IMR-90 (cell line): Measurements from ENCODE around the gene PCP4. TPM values are rescaled to one million over a fixed set of nuclear protein-coding genes. Genes with fewer than 3 reads are reported as not detected.

Source experiments
- ATAC-seq: fragments of 200-7000 bp; cut with Tn5 transposase; 2 replicates; pipeline ENCODE4 v1.9.1; 2020; ENCODE audit warnings: low read depth, mild to moderate bottlenecking, moderate library complexity
- BruUV-seq: library from RNA; stranded (reverse); fragments of 400-500 nt; replicated peaks from 2 replicates; lab custom pipeline; 2021; lab: Mats Ljungman, UMichigan
- CTCF ChIA-PET: fragments of 300-600 bp; formaldehyde crosslinking; extraction: SDS; loops from one replicate; lab custom pipeline; 2021; ENCODE audit warnings: antibody characterized with exemption; lab: Yijun Ruan, JAX
- POLR2A ChIA-PET: fragments of 300-600 bp; sonication (Branson Sonifier 250); formaldehyde crosslinking; loops from one replicate; lab custom pipeline; 2022; ENCODE audit warnings: antibody characterized with exemption; ENCODE audit not compliant: unreplicated experiment; lab: Charles Lee
- DNase-seq: peaks from one replicate; pipeline ENCODE4 v3.0.0; 2013
- H2AFZ ChIP-seq: replicated peaks from 2 replicates; pipeline ENCODE3; 2013; ENCODE audit warnings: low read length, mild to moderate bottlenecking; ENCODE audit not compliant: poor library complexity
- H2AK5ac ChIP-seq: 2 replicates; pipeline ENCODE4 v1.6.1; 2013; ENCODE audit warnings: low read depth, low read length, inconsistent platforms
- H2AK9ac ChIP-seq: replicated peaks from 2 replicates; pipeline ENCODE3; 2013; ENCODE audit warnings: mild to moderate bottlenecking, low read depth, low read length, moderate library complexity; ENCODE audit not compliant: poor library complexity
- H2BK120ac ChIP-seq: 2 replicates; pipeline ENCODE4 v1.6.1; 2013; ENCODE audit warnings: low read depth, low read length, inconsistent platforms
- H2BK15ac ChIP-seq: 3 replicates; pipeline ENCODE4 v1.6.1; 2013; ENCODE audit warnings: low read depth, low read length, inconsistent platforms
- H2BK20ac ChIP-seq: 2 replicates; pipeline ENCODE4 v1.6.1; 2013; ENCODE audit warnings: low read depth, mild to moderate bottlenecking, inconsistent platforms, low read length, moderate library complexity
- H2BK5ac ChIP-seq: 2 replicates; pipeline ENCODE4 v1.6.1; 2013; ENCODE audit warnings: mild to moderate bottlenecking, low read depth, low read length, inconsistent platforms; ENCODE audit not compliant: poor library complexity, severe bottlenecking
- H3K14ac ChIP-seq: replicated peaks from 2 replicates; pipeline ENCODE4 v1.6.1; 2013; ENCODE audit warnings: low read depth, low read length, inconsistent platforms
- H3K18ac ChIP-seq: 2 replicates; pipeline ENCODE4 v1.6.1; 2013; ENCODE audit warnings: low read depth, low read length, control low read depth
- H3K23ac ChIP-seq: 2 replicates; pipeline ENCODE4 v1.6.1; 2013; ENCODE audit warnings: low read depth, low read length, inconsistent platforms
- H3K27ac ChIP-seq: 2 replicates; pipeline ENCODE4 v1.5.1; 2013; ENCODE audit warnings: mild to moderate bottlenecking, control low read depth, low read length; ENCODE audit not compliant: insufficient read depth
- H3K27me3 ChIP-seq: 2 replicates; pipeline ENCODE4 v1.6.1; 2013; ENCODE audit warnings: low read length; ENCODE audit not compliant: control insufficient read depth, insufficient read depth
- H3K36me3 ChIP-seq: 2 replicates; pipeline ENCODE4 v1.6.1; 2013; ENCODE audit warnings: low read length, mixed read lengths; ENCODE audit not compliant: control insufficient read depth, insufficient read depth
- H3K4ac ChIP-seq: 2 replicates; pipeline ENCODE4 v1.6.1; 2013; ENCODE audit warnings: low read depth, low read length, inconsistent platforms
- H3K4me1 ChIP-seq: 2 replicates; pipeline ENCODE4 v1.6.1; 2013; ENCODE audit warnings: low read length, mixed read lengths; ENCODE audit not compliant: control insufficient read depth, insufficient read depth
- H3K4me2 ChIP-seq: 2 replicates; pipeline ENCODE4 v1.6.1; 2013; ENCODE audit warnings: low read depth, mild to moderate bottlenecking, control low read depth, low read length, moderate library complexity
- H3K4me3 ChIP-seq: 2 replicates; pipeline ENCODE4 v1.5.1; 2013; ENCODE audit warnings: low read depth, mild to moderate bottlenecking, control low read depth, low read length, moderate library complexity; ENCODE audit not compliant: insufficient read depth
- H3K56ac ChIP-seq: 2 replicates; pipeline ENCODE4 v1.6.1; 2013; ENCODE audit warnings: low read length, inconsistent platforms; ENCODE audit not compliant: insufficient read depth; ENCODE audit errors: extremely low read depth
- H3K79me1 ChIP-seq, 2 experiments: 2 replicates each; pipeline ENCODE4 v1.6.1; 2013; ENCODE audit warnings: low read length in 2 of 2, inconsistent platforms in 1 of 2, low read depth in 1 of 2
- H3K9ac ChIP-seq: 2 replicates; pipeline ENCODE4 v1.6.1; 2013; ENCODE audit warnings: low read depth, low read length, control low read depth
- H3K9me1 ChIP-seq: 2 replicates; pipeline ENCODE4 v1.6.1; 2013; ENCODE audit warnings: low read length, inconsistent platforms; ENCODE audit not compliant: insufficient read depth
- H3K9me3 ChIP-seq: 2 replicates; pipeline ENCODE4 v1.6.1; 2013; ENCODE audit warnings: low read length; ENCODE audit not compliant: control insufficient read depth, insufficient read depth
- H4K20me1 ChIP-seq: 2 replicates; pipeline ENCODE4 v1.6.1; 2013; ENCODE audit warnings: low read length, inconsistent platforms; ENCODE audit not compliant: insufficient read depth
- H4K5ac ChIP-seq: 2 replicates; pipeline ENCODE4 v1.6.1; 2013; ENCODE audit warnings: mild to moderate bottlenecking, low read depth, low read length, control low read depth
- H4K8ac ChIP-seq, 2 experiments: 2 replicates each; pipeline ENCODE4 v1.6.1; 2013; ENCODE audit warnings: low read depth in 2 of 2, low read length in 2 of 2, control low read depth in 1 of 2, inconsistent platforms in 1 of 2
- H4K91ac ChIP-seq: 2 replicates; pipeline ENCODE4 v1.6.1; 2013; ENCODE audit warnings: low read depth, low read length, inconsistent platforms; ENCODE audit not compliant: insufficient read depth
- BHLHE40 ChIP-seq: fragments of 150-350 bp; IDR thresholded peaks from 2 replicates; pipeline ENCODE4 v1.6.1; 2016; ENCODE audit warnings: mild to moderate bottlenecking, low read depth, low read length
- CEBPB ChIP-seq: IDR thresholded peaks from 2 replicates; pipeline ENCODE4 v1.6.1; 2012; ENCODE audit warnings: low read depth, low read length, improper control_type of control experiment
- CHD1 ChIP-seq: IDR thresholded peaks from 2 replicates; pipeline ENCODE4 v1.6.1; 2012; ENCODE audit warnings: low read depth, low read length, improper control_type of control experiment
- FOS ChIP-seq: fragments of 150-350 bp; IDR thresholded peaks from 2 replicates; pipeline ENCODE4 v1.6.1; 2016; ENCODE audit warnings: low read depth, low read length
- MAFK ChIP-seq: IDR thresholded peaks from 2 replicates; pipeline ENCODE4 v1.6.1; 2012; ENCODE audit warnings: low read depth, low read length, improper control_type of control experiment
- MAZ ChIP-seq: IDR thresholded peaks from 2 replicates; pipeline ENCODE4 v1.6.1; 2012; ENCODE audit warnings: low read depth, mild to moderate bottlenecking, low read length, improper control_type of control experiment, moderate library complexity, borderline replicate concordance
- MXI1 ChIP-seq: IDR thresholded peaks from 2 replicates; pipeline ENCODE4 v1.6.1; 2012; ENCODE audit warnings: low read depth, mild to moderate bottlenecking, low read length, moderate library complexity, borderline replicate concordance
- NFE2L2 ChIP-seq: fragments of 150-350 bp; IDR thresholded peaks from 2 replicates; pipeline ENCODE4 v1.6.1; 2016; ENCODE audit warnings: low read depth, mild to moderate bottlenecking, low read length
- POLR2A ChIP-seq: IDR thresholded peaks from 2 replicates; pipeline ENCODE4 v1.6.1; 2012; ENCODE audit warnings: mild to moderate bottlenecking, low read depth, low read length
- RAD21 ChIP-seq: IDR thresholded peaks from 2 replicates; pipeline ENCODE4 v1.6.1; 2012; ENCODE audit warnings: low read length, improper control_type of control experiment
- RCOR1 ChIP-seq: IDR thresholded peaks from 2 replicates; pipeline ENCODE4 v1.6.1; 2012; ENCODE audit warnings: mild to moderate bottlenecking, low read length, improper control_type of control experiment; ENCODE audit not compliant: insufficient replicate concordance
- RFX5 ChIP-seq: IDR thresholded peaks from 2 replicates; pipeline ENCODE4 v1.8.0; 2012; ENCODE audit warnings: low read depth, mild to moderate bottlenecking, low read length, moderate library complexity
- WGBS, 2 experiments: methylation state at CpG; one replicate each; pipeline versions ENCODE4 v1.1.5 to v1.1.7; 2013; ENCODE audit warnings: missing lambda C conversion rate in 2 of 2; ENCODE audit not compliant: insufficient read length in 1 of 2; ENCODE audit errors: extremely low coverage in 2 of 2; 5-methylcytosine and 5-hydroxymethylcytosine counted together
- dilution Hi-C: fragments of 300-500 bp; cut with HindIII; formaldehyde crosslinking; loops from one replicate; pipeline ENCODE4 v1.14.3; 2018; ENCODE audit warnings: low sequenced_read_pairs; ENCODE audit not compliant: unreplicated experiment
- in situ Hi-C: fragments of 300-500 bp; cut with MboI; formaldehyde crosslinking; loops from 3 replicates; pipeline ENCODE4 v1.14.3; 2019; ENCODE audit warnings: low sequenced_read_pairs, inconsistent platforms, mixed read lengths
- intact Hi-C: fragments of 100-400 bp; cut with micrococcal nuclease; formaldehyde crosslinking; loops from 2 replicates; pipeline ENCODE4 v1.10.0; 2022
- polyA plus RNA-seq, 3 experiments: library from polyadenylated mRNA; depleted of rRNA; stranded (reverse); fragments of >200 nt; gene quantifications; 2 replicates each; pipeline ENCODE4 v1.2.3, GENCODE V29; 2012; ENCODE audit warnings: low replicate concordance in 1 of 3
- total RNA-seq: library from RNA; depleted of rRNA; stranded (reverse); fragments of >200 nt; gene quantifications from 2 replicates; pipeline ENCODE4 v1.2.3, GENCODE V29; 2012
- TF ChIP-seq, protein P1 (sequence below): fragments of 150-350 bp; IDR thresholded peaks from 2 replicates; pipeline ENCODE4 v1.6.1; 2017; ENCODE audit warnings: mild to moderate bottlenecking, antibody characterized with exemption, low read length, low read depth
- TF ChIP-seq, protein P2 (sequence below): fragments of 150-350 bp; IDR thresholded peaks from 2 replicates; pipeline ENCODE4 v1.6.1; 2016; ENCODE audit warnings: low read depth, mild to moderate bottlenecking, low read length, moderate library complexity, borderline replicate concordance
- TF ChIP-seq, protein P3 (sequence below): conservative IDR thresholded peaks from 2 replicates; pipeline ENCODE4 v1.5.1; 2012; ENCODE audit warnings: mild to moderate bottlenecking, low read depth, low read length, improper control_type of control experiment

Gene PCP4
- total and polyA plus RNA-seq, 2 of the 4 experiments (the other 2 are of a cell fraction): not detected

DNA sequence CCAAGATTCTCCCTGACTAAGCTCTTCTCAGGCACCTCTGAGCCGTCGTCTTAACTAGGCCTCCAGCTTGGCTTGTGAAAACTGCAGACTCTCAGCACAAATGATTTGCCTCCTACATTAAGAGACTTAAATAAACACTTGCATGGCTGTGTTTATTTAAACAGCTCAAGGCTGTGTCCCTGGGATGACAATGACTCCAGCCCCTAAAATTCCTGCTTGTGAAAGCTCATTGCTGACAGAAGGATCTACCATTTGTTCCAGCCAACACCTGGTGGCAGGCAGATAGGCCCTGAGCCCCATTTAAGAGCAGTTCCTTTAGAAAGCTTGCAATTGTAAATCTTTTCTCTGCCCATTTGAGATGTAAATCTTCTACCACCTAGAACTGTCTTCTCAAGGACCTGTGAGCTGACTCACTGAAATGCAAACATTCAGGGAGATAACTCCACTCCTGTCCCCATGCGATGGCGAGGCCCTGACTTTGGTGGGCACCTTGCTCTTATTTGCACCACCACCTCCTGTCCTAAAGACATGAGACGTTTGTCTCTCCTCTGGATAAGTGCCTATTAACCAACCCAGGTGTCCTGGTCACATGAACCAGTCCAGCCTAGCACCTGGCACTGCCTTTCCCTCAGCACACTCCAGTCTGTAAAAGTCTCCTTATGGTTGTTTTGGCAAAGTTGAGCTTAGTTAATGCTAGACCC, 15.1 kb upstream of the PCP4 start:
- Histone ChIP-seq H2BK120ac (no peak overlapping the region), H2BK20ac (no peak overlapping the region), H3K27me3 (no peaks in the 10 kb centered on the region), H4K5ac (no peak overlapping the region), H4K8ac (no peak overlapping the region), H3K9me3 (peaks cover 43% of the 10 kb centered on the region), H3K4me1 (no peaks in the 10 kb centered on the region), H3K23ac (no peak overlapping the region), H2AFZ (no peak overlapping the region), H2BK15ac (no peak overlapping the region), H3K56ac (no peak overlapping the region), H3K4ac (no peak overlapping the region), H3K79me1 (no peaks in the 10 kb centered on the region), H3K36me3 (no peaks in the 10 kb centered on the region), H2AK9ac (no peak overlapping the region), H3K4me2 (no peak overlapping the region), H3K9me1 (no peaks in the 10 kb centered on the region), H4K20me1 (no peaks in the 10 kb centered on the region), H2AK5ac (no peak overlapping the region), H3K27ac (no peak overlapping the region), H4K91ac (no peak overlapping the region), H3K14ac (no peak overlapping the region), H3K4me3 (no peak overlapping the region), H3K9ac (no peak overlapping the region), H2BK5ac (no peak overlapping the region), H3K18ac (no peak overlapping the region)
- CTCF ChIA-PET: no interaction called here
- in situ Hi-C loops (no loop called here), dilution Hi-C loops (no loop called here), intact Hi-C loops (no loop called here)
- DNase-seq (no peak), ATAC-seq (no peak)
- POLR2A ChIA-PET: no interaction called here
- no CpG with 5 or more reads among the region's 5 CpGs for WGBS, 2 experiments
- TF ChIP-seq RAD21 (no peak), CHD1 (no peak), FOS (no peak), POLR2A (no peak), MXI1 (no peak), BHLHE40 (no peak), RFX5 (no peak), CEBPB (no peak), MAFK (no peak), NFE2L2 (no peak), RCOR1 (no peak), MAZ (no peak)
- TF ChIP-seq, protein P1, sequence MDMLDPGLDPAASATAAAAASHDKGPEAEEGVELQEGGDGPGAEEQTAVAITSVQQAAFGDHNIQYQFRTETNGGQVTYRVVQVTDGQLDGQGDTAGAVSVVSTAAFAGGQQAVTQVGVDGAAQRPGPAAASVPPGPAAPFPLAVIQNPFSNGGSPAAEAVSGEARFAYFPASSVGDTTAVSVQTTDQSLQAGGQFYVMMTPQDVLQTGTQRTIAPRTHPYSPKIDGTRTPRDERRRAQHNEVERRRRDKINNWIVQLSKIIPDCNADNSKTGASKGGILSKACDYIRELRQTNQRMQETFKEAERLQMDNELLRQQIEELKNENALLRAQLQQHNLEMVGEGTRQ: no peak
- TF ChIP-seq, protein P2, sequence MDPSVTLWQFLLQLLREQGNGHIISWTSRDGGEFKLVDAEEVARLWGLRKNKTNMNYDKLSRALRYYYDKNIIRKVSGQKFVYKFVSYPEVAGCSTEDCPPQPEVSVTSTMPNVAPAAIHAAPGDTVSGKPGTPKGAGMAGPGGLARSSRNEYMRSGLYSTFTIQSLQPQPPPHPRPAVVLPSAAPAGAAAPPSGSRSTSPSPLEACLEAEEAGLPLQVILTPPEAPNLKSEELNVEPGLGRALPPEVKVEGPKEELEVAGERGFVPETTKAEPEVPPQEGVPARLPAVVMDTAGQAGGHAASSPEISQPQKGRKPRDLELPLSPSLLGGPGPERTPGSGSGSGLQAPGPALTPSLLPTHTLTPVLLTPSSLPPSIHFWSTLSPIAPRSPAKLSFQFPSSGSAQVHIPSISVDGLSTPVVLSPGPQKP: no peak
- TF ChIP-seq, protein P3, sequence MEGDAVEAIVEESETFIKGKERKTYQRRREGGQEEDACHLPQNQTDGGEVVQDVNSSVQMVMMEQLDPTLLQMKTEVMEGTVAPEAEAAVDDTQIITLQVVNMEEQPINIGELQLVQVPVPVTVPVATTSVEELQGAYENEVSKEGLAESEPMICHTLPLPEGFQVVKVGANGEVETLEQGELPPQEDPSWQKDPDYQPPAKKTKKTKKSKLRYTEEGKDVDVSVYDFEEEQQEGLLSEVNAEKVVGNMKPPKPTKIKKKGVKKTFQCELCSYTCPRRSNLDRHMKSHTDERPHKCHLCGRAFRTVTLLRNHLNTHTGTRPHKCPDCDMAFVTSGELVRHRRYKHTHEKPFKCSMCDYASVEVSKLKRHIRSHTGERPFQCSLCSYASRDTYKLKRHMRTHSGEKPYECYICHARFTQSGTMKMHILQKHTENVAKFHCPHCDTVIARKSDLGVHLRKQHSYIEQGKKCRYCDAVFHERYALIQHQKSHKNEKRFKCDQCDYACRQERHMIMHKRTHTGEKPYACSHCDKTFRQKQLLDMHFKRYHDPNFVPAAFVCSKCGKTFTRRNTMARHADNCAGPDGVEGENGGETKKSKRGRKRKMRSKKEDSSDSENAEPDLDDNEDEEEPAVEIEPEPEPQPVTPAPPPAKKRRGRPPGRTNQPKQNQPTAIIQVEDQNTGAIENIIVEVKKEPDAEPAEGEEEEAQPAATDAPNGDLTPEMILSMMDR: no peak
- BruUV-seq: no TSS peak
